ENCODE measurements around the gene KLK4. TPM values are rescaled to one million over a fixed set of nuclear protein-coding genes. Genes with fewer than 3 reads are reported as not detected.

The KLK4 gene
- total and polyA plus RNA-seq, 10 of the 15 experiments (the other 5 are each of a cell fraction or from before 2014, with no cell fraction given), result 0.06 to 0.31 TPM; not detected in 8

DNA sequence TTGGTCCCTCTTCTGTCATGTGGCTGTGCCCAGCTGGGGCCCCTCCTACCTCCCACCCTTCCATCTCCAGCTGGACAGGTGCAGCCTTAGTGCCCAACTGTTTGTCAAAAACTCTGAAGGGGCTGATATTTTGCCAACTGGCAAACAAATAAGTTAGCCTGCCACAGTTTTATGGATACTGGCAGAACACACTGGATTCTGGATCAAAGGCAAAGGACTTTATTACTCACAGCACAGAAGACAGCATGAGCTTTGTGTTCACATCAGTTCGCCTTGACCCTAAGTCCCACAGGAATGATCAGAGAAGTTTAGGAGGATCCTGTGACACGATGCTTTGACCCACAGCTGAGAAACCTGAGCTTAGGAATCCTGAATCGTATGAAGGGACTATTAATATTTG is 21.6 kb downstream of the KLK4 start:
- no TSS peak for BruUV-seq (replicated peaks)
- H3K4me2 ChIP-seq (ENCODE audit: control insufficient read depth, insufficient read depth), result no peak overlapping the region
- WGBS (ENCODE audit: insufficient coverage, insufficient replicate concordance, low lambda C conversion rate, missing lambda C conversion rate), result 40% methylated on average over 3 of the region's 3 CpGs
- CTCF ChIA-PET, result interaction anchor here (0.8 to 3.7 kb wide), 4 partner anchors 11 to 33 kb away, joined by 3 to 18 read pairs (median 6); no protein-coding TSS in a partner anchor
- H3K79me2 ChIP-seq (ENCODE audit: control insufficient read depth, insufficient read depth, low read length), result no peaks in the 10 kb centered on the region
- H4K20me1 ChIP-seq (ENCODE audit: control insufficient read depth, insufficient read depth), result no peaks in the 10 kb centered on the region
- H3K27me3 ChIP-seq (replicated peaks in 1 of 2; ENCODE audit: control insufficient read depth in 2 of 2, insufficient read depth in 2 of 2, low read length in 1 of 2), result no peaks in the 10 kb centered on the region
- peaks cover 16% of the 10 kb centered on the region for H3K4me1 ChIP-seq (ENCODE audit: control insufficient read depth, insufficient read depth, low read length)
- in situ Hi-C loops (cut with MboI) (loop anchor here (10.0 kb wide), 1 partner anchor 535 kb away; no protein-coding TSS in a partner anchor), intact Hi-C loops (cut with micrococcal nuclease; ENCODE audit: unreplicated experiment) (loop anchor here (10.0 kb wide), 1 partner anchor 535 kb away; no protein-coding TSS in a partner anchor)
- no peak overlapping the region for H3K27ac ChIP-seq (ENCODE audit: control insufficient read depth, insufficient read depth)
- RAD21 ChIA-PET (ENCODE audit: unreplicated experiment), result interaction anchor here (1.2 to 2.3 kb wide), 2 partner anchors 8 to 32 kb away, joined by 3 to 6 read pairs; no protein-coding TSS in a partner anchor
- H3K9ac ChIP-seq (ENCODE audit: control insufficient read depth, insufficient read depth, low read length), result no peak overlapping the region
- SMC1A ChIA-PET (ENCODE audit: uncharacterized antibody, unreplicated experiment), result interaction anchor here (0.7 to 1.4 kb wide), 4 partner anchors 8 to 89 kb away, joined by 3 to 7 read pairs (median 3); no protein-coding TSS in a partner anchor
- H3K36me3 ChIP-seq (ENCODE audit: control insufficient read depth in 2 of 2, insufficient read depth in 2 of 2, low read length in 1 of 2), result no peaks in the 10 kb centered on the region
- H2AFZ ChIP-seq (ENCODE audit: control insufficient read depth, low read depth, low read length), result no peak overlapping the region
- no peak for DNase-seq (ENCODE audit: low read depth, low spot score)
- H3K4me3 ChIP-seq, result no peak overlapping the region
- ATAC-seq, result no peak
- no peak for FAIRE-seq
- POLR2A ChIA-PET, result interaction anchor here (0.6 to 1.5 kb wide), 4 partner anchors 58 to 82 kb away, joined by 3 to 4 read pairs (median 4); no protein-coding TSS in a partner anchor
- H3K9me3 ChIP-seq (replicated peaks; ENCODE audit: control insufficient read depth, insufficient read depth, low read length), result peaks cover 2% of the 10 kb centered on the region; the same call in 1 of the 3 replicates
- TF ChIP-seq IRF5 (IDR thresholded peaks at IDR 0.05; ENCODE audit: borderline replicate concordance) (no peak), SUPT20H (IDR thresholded peaks at IDR 0.05; ENCODE audit: borderline replicate concordance, control insufficient read depth, low read depth, low read length) (no peak), RB1 (IDR thresholded peaks at IDR 0.05; ENCODE audit: borderline replicate concordance) (no peak), CEBPZ (IDR thresholded peaks at IDR 0.05; ENCODE audit: low read depth, low read length) (no peak)

Measured in GM12878 (cell line).